Measurements from ENCODE around the gene GPRIN2.

GPRIN2 gene

DNA sequence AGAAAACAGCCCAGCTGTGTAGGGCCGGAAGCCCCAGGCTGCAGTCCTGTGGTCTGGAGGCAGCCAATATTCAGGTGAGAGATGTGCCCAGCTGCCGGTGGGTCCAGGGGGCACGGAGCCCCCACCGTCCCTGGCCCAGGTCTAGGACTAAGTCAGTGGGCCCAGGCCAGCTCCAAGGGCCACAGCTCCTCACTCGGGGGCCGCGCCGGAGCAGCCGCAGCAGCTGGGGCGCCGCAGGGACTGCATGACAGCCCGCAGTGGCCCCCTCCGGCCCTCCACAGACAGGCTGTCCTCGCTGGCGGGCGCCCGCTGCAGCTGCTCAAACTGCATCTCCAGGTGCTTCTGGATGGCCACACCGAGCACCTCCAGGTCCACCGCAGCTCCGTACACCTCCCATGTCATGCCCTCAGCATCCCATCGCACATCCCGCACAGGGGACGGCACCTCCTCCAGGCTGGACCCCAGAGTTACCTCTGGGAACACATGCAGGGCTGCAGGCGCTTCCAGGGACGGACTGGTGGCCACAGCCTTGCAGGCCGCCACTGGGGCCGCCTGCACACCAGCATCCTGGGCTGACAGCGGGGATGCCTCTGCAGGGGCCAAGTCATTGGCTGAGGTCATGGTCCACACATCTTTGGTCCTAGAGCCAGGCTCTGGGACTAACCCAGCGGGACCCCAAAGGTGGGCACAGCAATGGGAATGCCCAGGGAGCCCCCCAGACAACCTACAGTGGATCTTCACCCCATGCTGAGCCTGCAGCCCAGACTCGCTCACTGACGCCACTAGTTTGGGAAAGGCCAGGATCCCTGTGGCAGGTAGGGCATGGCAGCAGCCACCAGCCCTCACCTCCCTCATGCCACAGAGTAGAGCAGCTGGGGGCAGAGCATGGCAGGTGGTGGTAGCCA, 7.0 kb downstream of the GPRIN2 start:
- no peak for DNase-seq (ENCODE audit: low spot score)

DNA sequence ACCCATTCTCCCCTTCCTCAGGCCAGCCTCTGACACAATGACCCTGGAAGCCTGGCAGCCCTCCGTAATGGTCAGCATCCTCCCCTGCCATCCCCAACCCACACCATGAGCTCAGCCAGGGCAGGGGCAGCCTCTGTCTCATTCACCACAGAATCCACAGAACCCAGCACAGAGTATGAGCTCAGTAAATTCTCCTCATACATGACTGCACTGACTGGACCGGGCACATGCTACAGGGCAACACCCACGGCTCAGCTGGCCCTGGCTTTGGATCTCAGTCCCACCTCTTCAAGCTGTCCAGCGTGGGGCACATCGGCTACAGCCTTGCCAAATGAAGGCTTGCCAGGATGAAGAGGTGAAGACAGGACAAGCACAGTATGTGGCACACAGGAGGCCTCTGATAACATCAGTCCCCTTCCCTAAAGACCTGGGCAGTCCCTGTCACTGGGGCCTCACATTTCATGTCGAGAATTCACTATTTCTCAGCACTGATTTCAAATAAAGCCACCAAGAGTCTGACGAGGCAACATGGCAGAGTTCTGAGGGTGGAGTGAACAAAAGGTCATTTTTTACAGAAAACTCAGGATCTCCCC, 7.9 kb downstream of the GPRIN2 start:
- DNase-seq (ENCODE audit: low spot score): no peak

DNA sequence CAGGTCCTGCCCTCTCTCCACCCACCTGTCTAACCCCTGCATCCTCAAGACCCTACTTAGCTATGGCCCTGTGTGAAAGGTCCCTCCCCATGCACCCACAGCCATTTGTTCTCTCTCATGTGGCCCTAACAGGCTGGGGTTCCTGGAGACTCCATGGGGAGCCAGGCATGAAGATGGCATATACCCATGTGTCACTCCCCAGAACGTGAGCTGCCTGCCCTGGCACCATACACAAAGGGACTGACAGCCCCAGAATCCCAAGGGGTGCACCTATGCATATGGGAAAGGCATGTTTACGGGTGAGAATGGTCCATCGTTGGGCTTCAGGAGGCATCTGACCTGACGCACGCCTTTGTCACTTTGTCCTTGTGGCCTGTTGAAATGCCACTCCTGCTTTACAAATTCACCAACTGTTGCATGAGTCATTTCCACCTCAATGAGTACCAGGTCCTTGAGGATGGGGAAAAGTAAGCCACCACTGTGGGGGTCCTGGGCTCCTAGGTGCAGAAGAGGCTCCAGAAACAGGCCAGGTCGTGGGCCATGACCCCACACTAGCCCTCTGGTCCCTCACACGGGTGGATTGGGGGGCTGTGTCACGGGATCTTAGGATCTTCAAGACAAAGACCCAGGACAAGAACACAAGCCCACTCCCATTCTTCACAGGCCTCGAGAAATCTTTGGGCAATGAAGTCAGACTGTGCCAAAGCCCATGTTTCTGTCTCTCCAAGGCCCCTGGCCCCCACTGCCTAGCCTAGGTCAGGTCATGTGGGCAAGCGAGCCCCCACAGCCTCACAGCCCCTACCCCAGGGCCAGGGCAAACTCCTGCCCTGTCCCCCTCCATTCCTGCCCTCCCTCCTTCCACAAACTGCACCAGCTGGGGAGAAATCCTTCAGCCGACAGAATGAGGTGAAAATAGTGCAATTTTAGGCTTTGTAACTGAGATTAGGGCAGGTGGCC, 8.6 kb downstream of the GPRIN2 start:
- no peak for DNase-seq (ENCODE audit: low spot score)

DNA sequence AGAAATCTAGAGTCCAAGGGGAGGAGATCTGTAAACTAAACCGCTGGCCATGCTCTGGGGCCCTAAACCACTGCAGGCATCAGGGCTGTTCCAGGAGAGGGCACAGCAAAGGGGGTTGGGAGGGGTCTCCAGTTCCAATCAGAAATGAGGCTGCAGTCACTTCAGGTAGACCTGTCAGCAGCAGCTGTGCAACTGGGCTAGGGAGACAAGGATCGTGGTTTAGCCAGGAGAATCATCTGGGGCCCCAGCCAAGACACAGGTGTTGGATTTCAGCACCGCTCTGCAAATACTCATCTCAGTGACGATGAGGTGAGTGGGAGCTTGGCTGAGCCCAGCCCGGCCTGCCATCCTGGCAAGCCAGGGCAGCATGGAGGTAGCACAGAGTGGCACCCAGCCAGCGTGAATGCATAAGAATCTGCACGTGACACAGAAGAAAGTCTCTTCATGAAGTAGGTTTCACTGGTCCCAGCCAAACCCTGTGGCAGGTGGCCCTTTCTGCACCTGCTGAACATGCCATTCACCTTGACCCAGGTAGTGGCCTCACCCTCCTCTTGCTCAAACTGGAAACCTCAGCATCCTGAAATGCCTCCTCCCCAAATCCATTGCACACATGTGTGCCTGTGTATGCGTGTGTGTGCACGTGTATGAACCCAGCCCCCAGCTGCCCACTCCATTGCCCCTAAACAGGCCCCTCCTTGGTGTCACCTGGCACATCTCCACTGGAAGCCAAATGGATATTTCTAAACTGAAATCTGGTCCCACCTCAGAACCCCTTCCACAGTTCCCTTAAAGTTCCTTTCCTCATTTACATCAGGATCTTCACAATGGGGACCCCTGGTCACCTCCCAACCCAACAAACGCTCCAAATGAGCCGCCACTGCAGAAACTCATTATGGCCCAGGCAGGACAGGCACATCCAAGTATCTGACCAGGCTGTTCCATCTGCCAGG, 9.6 kb downstream of the GPRIN2 start:
- DNase-seq (ENCODE audit: low spot score): no peak

DNA sequence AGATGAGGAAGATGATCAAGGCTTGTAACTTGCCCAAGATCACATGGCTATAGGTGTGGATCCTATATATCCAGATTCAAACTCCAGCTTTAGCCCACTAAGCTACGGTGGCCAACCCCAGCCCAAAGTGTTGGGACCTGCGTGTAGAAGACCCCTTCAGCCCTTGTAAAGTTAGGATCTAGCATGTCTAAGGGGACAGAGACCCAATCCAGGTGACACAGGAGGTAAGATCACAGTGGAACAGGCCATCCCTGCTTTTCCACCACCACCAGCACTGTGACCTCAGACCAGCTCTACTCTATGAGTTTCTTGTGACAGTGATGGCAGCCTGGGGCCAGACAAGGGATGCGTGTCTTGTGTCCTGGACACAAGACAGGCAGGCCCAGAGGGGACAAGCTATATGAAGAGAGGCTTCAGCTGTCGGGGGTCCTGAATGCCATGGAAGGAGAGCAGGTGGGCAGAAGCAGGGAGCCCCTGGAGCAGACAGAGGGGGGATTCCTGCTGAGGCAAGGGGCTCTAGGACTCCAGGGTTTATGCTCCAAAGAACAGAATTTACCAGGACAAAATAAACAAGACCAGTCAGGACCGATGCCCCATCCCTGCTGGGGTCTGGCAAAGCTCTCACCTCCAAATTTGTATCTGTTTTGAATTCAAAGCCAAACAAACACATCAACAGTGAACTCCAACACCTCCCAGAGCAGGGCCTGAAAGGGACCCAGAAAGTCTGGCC, 10.4 kb downstream of the GPRIN2 start:
- no peak for DNase-seq (ENCODE audit: low spot score)

DNA sequence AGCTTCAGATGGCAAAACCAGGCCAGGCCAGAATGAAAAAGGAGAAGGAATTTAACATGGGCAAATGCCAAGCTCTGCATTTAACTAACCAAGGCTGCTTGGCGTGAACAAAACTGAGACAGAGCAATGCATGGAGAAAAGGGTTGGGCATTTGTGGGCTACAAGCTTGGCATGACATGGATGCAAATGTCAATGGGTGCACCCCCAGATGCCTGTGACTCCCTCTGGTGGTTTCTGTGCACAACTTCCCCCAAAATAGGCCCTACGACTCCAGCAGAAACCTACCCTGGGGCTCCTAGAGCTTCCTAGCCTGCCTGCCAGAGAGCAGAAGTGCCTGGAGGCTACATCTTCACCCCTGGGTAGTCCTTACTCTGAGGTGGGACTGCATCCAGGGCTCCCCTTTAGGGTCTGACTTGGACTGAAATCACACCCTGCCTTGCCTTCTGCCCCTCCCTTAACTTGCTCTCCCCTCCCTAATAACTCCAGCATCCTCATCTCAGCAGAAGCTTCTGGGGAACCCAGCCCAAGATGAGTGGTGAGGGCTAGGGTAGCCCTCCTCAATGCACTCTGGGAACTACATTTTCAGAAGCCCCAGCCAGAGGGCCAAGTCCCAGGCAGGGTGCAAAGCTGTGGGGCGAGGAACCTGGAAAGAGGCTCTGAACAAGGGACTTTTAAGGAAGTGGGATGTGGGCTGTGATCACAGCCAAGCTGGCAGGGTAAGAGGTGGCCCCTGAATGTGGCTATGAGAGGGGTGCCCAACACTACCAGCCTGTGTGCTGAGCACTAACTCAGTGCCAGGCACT, 11.3 kb downstream of the GPRIN2 start:
- peak; percentile 25 for DNase-seq (ENCODE audit: low spot score)

DNA sequence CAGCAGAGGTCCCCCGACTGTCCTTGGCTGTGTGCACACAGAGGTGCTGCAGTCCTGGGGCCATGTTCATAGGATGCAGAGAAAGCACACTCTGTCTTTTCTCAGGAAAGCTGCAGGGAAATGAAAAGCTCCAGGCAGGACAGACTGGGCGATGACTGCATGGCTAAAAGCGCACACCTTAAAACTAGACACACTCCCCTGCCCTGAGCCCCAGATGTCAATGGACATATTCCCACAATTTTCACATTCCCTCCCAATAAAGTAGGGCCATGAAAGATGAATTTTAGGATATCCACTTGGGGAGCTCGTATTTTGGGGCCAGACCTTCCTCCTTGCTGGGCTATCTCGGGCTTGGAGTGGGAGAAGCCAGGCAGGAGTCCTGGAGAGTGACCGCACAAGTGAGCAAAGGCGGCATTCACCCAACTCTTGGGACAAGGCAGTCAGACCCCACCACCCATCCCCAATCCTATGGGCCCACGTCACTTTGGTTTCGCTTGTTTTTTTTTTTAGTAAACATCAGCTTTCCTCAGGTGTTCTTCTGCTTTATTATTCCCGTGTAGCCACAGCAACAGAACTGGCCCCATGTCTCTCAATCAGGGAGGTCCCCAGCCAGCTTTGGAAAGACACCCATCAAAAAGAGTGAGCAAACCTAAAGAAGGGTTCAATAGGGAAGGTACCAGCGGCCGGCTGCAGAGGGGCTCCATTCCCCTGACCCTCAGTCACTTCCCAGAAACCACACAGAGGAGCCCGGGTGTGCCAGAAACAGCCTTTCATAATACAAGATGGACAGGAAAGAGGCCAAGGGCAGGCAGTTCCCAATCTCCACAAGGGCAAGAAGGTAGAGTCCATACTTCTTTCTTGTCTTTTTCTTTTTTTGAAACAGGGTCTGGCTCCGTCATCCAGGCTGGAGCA, 12.7 kb downstream of the GPRIN2 start:
- DNase-seq (ENCODE audit: low spot score): no peak

DNA sequence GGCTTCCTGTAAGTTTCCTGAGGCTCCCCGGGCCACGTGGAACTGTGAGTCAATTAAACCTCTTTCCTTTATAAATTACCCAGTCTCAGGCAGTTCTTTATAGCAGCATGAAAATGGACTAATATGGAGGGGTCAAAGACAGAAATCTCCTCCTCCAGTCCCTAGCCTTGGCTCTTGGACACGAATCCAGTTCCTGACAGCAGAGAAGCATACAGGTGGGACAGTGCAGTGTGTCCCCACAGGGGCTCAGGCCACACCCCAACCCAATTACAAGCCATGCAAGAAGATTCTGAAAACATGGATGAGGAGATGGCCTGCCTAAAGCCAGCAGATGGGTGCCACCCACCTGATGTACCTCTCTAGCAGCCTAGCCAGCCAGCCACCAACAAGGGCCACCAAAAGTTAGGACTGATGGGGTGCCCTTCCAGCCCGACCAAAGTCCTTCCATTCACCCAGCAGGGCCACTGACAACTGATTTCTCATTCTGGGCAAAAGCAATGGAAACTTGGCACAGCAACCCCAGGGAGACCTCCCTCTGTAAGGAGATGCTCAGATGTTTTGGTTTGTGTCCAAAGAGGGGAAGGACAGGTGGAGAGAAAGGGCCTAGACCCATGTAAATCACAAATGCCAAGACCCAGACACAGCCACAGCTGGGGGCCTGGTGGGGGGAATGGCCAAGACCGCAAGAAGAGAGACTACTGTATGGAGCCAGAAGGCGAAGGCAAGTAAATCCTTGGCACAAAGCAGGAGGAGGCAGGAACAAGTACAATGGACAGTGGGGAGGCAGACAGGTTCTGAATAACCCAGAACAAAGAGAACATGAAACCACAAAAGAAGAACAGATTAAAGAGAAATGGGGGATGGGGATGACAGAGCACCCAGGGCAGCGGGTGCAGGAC, 13.6 kb downstream of the GPRIN2 start:
- DNase-seq (ENCODE audit: low spot score): no peak

DNA sequence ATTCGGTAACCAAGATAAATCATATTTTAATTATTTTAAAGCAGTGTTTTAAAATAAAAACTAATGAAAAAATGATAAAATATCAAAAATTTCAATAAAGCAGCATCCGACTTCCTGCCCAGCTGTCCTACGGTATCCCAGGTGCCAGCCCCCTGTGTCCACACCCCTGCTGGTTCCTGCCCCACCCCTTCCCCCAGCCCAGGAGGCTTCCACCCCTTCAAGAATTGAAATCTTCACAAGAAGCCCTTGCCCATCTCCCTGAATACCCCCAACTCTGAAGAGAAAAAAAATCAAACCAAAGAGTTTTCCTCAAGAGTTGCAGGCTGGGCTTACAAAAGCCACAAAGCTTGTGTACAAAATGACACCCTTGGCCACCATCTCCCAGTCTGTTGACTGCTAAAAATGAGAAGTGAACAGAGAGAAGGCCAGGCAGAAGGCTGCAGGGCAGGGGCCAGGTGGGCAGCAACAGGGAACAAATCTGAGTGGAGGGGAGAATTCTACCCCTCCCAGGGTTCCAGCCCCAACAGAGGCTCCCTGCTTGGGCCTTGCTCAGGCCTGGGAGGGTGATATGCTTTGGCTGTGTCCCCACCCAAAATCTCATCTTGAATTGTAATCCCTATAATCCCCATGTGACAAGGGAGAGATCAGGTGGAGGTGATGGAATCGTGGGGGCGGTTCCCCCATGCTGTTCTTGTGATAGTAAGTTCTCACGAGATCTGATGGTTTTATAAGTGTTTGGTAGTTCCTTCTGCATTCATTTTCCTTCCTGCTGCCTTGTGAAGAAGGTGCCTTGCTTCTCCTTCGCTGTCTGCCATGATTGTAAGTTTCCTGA, 14.5 kb downstream of the GPRIN2 start:
- no peak for DNase-seq (ENCODE audit: low spot score)

DNA sequence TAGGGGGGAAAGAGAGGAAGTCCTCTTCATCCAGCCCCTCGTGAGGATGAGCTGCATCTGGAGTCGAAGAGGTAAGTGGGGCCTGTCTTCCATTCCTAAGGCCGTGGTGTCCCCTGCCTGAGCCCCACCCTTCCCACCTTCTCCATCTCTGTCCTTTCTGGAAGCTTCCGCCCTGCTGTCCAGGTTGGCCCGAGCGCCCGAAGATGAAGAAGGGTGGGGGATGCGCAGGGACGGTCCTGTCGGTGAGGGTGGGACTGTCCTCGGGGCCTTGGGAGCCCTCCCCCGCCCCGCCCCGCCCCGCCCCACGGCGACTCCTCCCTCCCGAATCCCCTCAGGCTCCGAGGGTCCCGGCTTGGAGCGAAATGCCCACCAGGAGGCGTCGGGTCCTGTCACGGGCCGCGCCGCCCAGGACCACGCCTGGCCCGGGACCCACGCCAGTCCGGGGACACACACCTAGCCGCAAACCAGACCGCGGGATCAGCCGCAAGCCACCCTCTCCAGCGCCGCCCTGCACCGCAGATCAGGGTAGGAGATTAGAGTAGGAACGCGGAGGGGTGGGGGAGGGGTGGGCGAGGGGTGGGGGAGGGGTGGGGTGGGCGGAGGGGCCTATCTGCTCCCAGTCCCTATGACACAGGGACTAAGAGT, 15.3 kb downstream of the GPRIN2 start:
- no peak for DNase-seq (ENCODE audit: low spot score)

DNA sequence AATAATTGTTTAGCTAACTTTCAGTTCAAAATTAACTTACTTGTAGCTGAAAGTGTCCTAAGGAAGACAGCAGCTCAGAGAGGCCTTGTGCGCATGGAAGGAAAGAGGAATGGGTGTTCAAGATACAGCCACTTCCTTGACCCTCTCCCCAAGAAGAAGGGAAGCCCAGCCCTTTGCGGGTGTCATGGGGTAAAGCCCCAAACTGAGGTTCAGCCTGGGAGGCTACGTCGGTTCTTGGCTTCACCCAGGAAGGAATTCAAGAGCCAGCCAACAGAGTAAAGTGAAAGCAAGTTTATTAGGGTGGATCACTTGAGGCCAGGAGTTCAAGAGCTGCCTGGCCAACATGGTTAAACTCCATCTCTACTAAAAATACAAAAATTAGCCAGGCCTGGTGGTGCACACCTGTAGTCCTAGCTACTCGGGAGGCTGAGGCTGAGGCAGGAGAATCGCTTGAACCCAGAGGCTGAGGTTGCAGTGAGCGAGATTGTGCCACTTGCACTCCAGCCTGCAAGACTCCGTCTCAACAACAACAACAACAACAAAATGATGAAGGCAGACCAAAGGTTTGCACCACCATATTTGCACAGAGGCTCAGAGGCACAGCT, 15.9 kb downstream of the GPRIN2 start:
- DNase-seq (ENCODE audit: low spot score): no peak

DNA sequence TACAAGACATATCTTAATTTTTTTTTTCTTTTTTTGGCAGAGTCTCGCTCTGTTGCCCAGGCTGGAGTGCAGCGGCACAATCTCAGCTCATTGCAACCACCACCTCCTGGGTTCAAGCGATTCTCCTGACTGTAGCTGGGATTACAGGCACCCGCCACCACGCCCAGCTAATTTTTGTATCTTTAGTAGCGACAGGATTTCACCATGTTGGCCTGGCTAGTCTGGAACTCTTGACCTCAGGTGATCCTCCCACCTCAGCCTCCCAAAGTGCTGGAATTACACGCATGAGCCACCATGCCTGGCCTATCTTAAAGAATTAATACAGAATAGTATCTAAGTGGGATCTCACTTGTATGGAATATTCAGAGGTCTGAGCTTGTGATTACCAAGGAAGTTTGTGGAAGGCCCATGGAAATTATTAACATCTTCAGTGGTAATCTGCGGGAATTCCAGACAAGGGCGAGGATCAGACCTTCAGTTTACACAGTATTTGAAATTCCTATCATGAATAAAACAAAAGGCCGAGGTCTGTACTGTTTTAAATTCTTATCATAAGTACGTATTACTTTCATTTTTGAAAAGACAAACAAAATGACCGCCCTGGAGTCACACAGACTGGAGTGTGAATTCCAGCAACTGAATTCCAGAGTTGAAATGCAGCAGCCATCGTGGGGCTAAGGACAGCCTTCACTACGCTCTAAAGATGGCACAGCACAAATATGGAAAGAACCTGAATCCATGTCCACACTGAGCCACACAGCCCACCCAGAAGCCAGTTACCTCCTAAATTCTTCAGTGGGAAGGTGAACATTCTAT, 16.7 kb downstream of the GPRIN2 start:
- DNase-seq (ENCODE audit: low spot score): peak; percentile 60

DNA sequence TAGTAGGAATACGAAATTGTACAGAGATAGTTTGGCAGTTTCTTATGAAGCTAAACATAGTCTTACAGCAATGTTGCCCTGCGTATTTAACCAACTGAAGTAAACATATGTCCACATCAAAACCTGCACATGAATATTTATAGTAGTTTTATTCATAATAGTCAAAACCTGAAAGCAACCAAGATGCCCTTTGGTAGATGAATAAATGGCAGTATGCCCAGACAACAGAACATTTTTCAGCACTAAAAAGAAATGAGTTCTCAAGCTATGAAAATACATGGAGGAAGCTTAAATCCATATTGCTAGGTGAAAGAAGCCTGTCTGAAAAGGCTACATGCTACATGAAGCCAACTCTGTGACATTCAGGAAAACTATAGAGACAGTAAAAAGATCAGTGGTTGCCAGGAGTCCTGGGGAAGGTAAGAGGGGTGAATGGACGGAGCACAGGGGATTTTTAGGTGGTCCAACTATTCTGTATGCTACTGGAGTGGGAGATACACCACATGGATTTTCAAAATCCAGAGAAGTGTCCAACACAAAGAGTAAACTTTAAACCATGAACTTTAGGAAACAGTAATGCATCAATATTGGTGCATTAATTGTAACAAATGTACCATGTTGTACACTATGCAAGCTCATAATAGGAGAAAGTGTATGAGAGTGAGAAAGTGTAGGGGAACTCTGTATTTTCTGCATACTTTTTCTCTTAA, 17.6 kb downstream of the GPRIN2 start:
- no peak for DNase-seq (ENCODE audit: low spot score)

DNA sequence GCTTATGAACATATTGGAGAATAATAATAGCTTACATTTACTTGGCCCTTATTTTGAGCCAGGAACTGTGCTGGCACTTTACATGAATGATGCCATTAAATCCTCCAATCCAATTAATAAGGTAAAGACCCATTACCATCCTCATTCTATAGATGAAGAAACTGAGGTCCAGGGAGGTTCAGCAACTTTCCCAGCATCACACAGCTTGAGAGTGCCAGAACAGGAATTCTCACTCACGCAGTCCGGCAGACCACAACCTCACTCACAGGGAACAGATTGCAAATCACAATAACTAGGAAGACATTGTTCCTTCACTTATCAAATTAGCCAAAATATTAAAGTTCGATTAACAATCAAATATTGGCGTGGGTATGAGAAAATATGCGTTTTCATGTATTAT, 18.3 kb downstream of the GPRIN2 start:
- no peak for DNase-seq (ENCODE audit: low spot score)

All from LoVo (cell line).